B cell (primary cell): ENCODE results near the gene SAPCD2. TPM values are rescaled to one million over a fixed set of nuclear protein-coding genes. Genes with fewer than 3 reads are reported as not detected.

ENCODE experiments used
- ATAC-seq: fragments of 200-7000 bp; cut with Tn5 transposase; one replicate; pipeline ENCODE4 v1.10.0; 2021; ENCODE audit warnings: low read depth, mild to moderate bottlenecking, moderate number of reproducible peaks, moderate library complexity
- CTCF ChIA-PET: fragments of 350-600 bp; sonication (Branson Sonifier 250); formaldehyde crosslinking; loops from one replicate; lab custom pipeline; 2021; ENCODE audit warnings: antibody characterized with exemption, inconsistent platforms; lab: Charles Lee
- POLR2A ChIA-PET: fragments of 350-600 bp; sonication (Branson Sonifier 250); formaldehyde crosslinking; loops from one replicate; lab custom pipeline; 2021; ENCODE audit warnings: antibody characterized with exemption; lab: Charles Lee
- DNase-seq: peaks from one replicate; pipeline ENCODE4 v3.0.0; 2013
- H2AFZ ChIP-seq: 2 replicates; pipeline ENCODE4 v1.6.1; 2012; ENCODE audit warnings: mild to moderate bottlenecking, low read depth, low read length; ENCODE audit not compliant: insufficient read depth, poor library complexity, severe bottlenecking
- H3K27ac ChIP-seq, 2 donors: 1 replicate in 1 of 2; 2 replicates in 1 of 2; pipeline ENCODE4 v1.5.1; 2012 to 2013; ENCODE audit warnings: low read length in 2 of 2, mild to moderate bottlenecking in 2 of 2, moderate library complexity in 1 of 2
- H3K27me3 ChIP-seq, 4 experiments: fragments of 200-600 bp in 1 of 4; sonication (generic) in 1 of 4; replicated peaks in 1 of 4; 1 replicate in 2 of 4; 2 replicates in 2 of 4; pipeline versions ENCODE4 v1.6.1 to v1.7.0; 2013 to 2016; ENCODE audit warnings: low read length in 3 of 4, mild to moderate bottlenecking in 2 of 4, mixed read lengths in 1 of 4, moderate library complexity in 1 of 4; ENCODE audit not compliant: insufficient read depth in 4 of 4, control insufficient read depth in 3 of 4; ENCODE audit errors: control extremely low read depth in 1 of 4
- H3K36me3 ChIP-seq, 2 experiments: replicated peaks in 1 of 2; 1 replicate in 1 of 2; 2 replicates in 1 of 2; pipeline versions ENCODE4 v1.6.1 to v1.7.1; 2013; ENCODE audit warnings: low read length in 1 of 2; ENCODE audit not compliant: insufficient read depth in 2 of 2, control insufficient read depth in 1 of 2; ENCODE audit errors: control extremely low read depth in 1 of 2, extremely low read depth in 1 of 2
- H3K4me1 ChIP-seq, 2 donors: fragments of 200-600 bp in 1 of 2; sonication (generic) in 1 of 2; 1 replicate in 1 of 2; 2 replicates in 1 of 2; pipeline versions ENCODE4 v1.5.1 to v1.6.1; 2013 to 2017; ENCODE audit warnings: low read length in 2 of 2; ENCODE audit not compliant: control insufficient read depth in 2 of 2, insufficient read depth in 2 of 2
- H3K4me2 ChIP-seq: replicated peaks from 2 replicates; pipeline ENCODE3; 2012; ENCODE audit warnings: mild to moderate bottlenecking, low read depth, low read length; ENCODE audit not compliant: poor library complexity, severe bottlenecking
- H3K4me3 ChIP-seq, 5 experiments: fragments of 200-600 bp in 1 of 5; sonication (generic) in 1 of 5; 1 replicate in 3 of 5; 2 replicates in 2 of 5; pipeline versions ENCODE4 v1.5.1 to v1.7.0; 2011 to 2016; ENCODE audit warnings: low read length in 4 of 5, mild to moderate bottlenecking in 4 of 5, low read depth in 2 of 5, control low read depth in 1 of 5, moderate library complexity in 1 of 5; ENCODE audit not compliant: insufficient read depth in 1 of 5; ENCODE audit errors: control extremely low read depth in 1 of 5, extremely low read depth in 1 of 5
- H3K79me2 ChIP-seq: fragments of 200-600 bp; sonication (generic); one replicate; pipeline ENCODE4 v1.6.0; 2016; ENCODE audit warnings: low read length; ENCODE audit not compliant: control insufficient read depth, insufficient read depth
- H3K9ac ChIP-seq: fragments of 200-600 bp; sonication (generic); 2 replicates; pipeline ENCODE4 v1.6.1; 2017; ENCODE audit warnings: mild to moderate bottlenecking, low read length, moderate library complexity
- H3K9me3 ChIP-seq, 3 donors: one replicate each; pipeline versions ENCODE4 v1.6.1 to v1.7.1; 2013; ENCODE audit warnings: low read length in 2 of 3; ENCODE audit not compliant: control insufficient read depth in 2 of 3, insufficient read depth in 1 of 3; ENCODE audit errors: control extremely low read depth in 1 of 3
- H4K20me1 ChIP-seq: 2 replicates; pipeline ENCODE4 v1.6.0; 2012; ENCODE audit warnings: mild to moderate bottlenecking, low read length; ENCODE audit not compliant: insufficient read depth, control insufficient read depth, poor library complexity, severe bottlenecking
- H3K27ac Mint-ChIP-seq: one replicate; pipeline ENCODE4 v1.8.0; 2021; ENCODE audit warnings: mixed read lengths
- H3K27me3 Mint-ChIP-seq: one replicate; pipeline ENCODE4 v1.8.0; 2021; ENCODE audit warnings: mixed read lengths
- H3K4me1 Mint-ChIP-seq: one replicate; pipeline ENCODE4 v1.8.0; 2021; ENCODE audit warnings: mixed read lengths
- H3K4me3 Mint-ChIP-seq: one replicate; pipeline ENCODE4 v1.8.0; 2021; ENCODE audit warnings: mixed read lengths
- H3K9me3 Mint-ChIP-seq: one replicate; pipeline ENCODE4 v1.8.0; 2022; ENCODE audit warnings: mixed read lengths; ENCODE audit not compliant: insufficient read depth
- EZH2 ChIP-seq: IDR thresholded peaks from 2 replicates; pipeline ENCODE4 v1.6.1; 2012; ENCODE audit warnings: borderline replicate concordance, low read depth, mild to moderate bottlenecking, moderate library complexity, low read length; ENCODE audit not compliant: insufficient read depth, poor library complexity, severe bottlenecking
- WGBS: methylation state at CpG from one replicate; pipeline ENCODE4 v1.1.5; 2013; ENCODE audit warnings: missing lambda C conversion rate; ENCODE audit not compliant: insufficient coverage; 5-methylcytosine and 5-hydroxymethylcytosine counted together
- intact Hi-C: fragments of 100-400 bp; cut with micrococcal nuclease; formaldehyde crosslinking; loops from one replicate; pipeline ENCODE4 v1.10.0; 2022
- polyA plus RNA-seq: library from polyadenylated mRNA; depleted of rRNA; stranded (reverse); fragments of >200 nt; gene quantifications from 2 replicates; pipeline ENCODE4 v1.2.3, GENCODE V29; 2012
- total RNA-seq, 2 donors: library from RNA; stranded (reverse); fragments of 120-200 nt in 1 of 2; gene quantifications; 1 replicate in 1 of 2; 2 replicates in 1 of 2; pipeline versions ENCODE4 v1.2.3 to v1.2.4, GENCODE V29; 2013 to 2022
- TF ChIP-seq, protein P1 (sequence below): fragments of 200-600 bp; IDR thresholded peaks from one replicate; pipeline ENCODE4 v1.8.0; 2022; ENCODE audit warnings: antibody characterized with exemption, mild to moderate bottlenecking

SAPCD2 gene
- total and polyA plus RNA-seq, 2 donors (not counting 1 experiment from before 2014, with no cell fraction given): 0.39 to 0.69 TPM

DNA sequence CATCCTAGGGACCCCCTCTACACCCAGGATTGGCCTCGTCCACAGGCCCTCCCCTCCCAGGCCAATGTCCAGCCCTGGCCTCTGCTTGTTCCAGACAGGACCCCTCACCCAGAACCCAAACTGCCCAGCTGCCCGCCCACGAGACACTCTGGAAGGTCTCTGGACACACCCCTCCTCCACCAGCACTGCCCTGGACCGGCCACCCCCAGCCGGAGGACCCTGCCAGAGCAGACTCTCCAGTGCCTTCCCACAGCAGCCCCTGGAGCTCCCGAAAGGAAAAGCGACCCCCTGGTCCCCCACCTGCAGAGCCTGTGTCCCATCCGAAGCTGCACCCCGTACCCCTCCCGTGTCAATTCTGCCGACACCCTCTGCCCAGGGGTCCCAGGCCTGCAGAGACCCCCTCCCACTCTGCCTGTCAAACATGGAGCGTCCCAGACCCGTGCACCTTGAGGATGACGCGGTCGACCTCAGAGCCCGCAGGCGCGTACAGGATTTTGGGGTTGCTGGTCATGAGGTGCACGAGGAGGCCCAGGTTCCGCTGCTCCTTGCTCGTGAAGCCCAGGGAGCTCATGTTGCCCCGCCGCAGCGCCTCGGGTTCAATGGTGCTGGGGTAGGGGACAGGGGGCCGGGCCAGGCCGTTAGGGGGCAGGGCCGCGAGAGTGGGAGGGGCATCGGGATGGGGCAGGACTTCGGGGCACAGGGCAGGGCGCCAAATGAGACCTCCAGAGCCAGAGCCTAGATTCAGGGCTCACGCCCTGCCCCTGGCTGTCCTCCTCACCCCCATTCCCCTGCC, 50.3 kb downstream of the SAPCD2 start:
- H3K27ac ChIP-seq: no peak overlapping the region
- POLR2A ChIA-PET: interaction anchor here (1.0 kb wide), 1 partner anchor 10 kb away, joined by 3 read pairs; no protein-coding TSS in a partner anchor
- CTCF ChIA-PET: interaction anchor here (1.4 to 2.1 kb wide), 3 partner anchors 9 to 27 kb away, joined by 5 to 6 read pairs (median 5); no protein-coding TSS in a partner anchor
- 97% methylated on average over 34 of the region's 34 CpGs for WGBS
- H3K79me2 ChIP-seq: no peaks in the 10 kb centered on the region
- H3K9ac ChIP-seq: no peak overlapping the region
- Mint-ChIP-seq H3K4me1 (no peaks in the 10 kb centered on the region), H3K4me3 (no peak overlapping the region), H3K9me3 (no peaks in the 10 kb centered on the region), H3K27me3 (no peaks in the 10 kb centered on the region), H3K27ac (no peak overlapping the region)
- H3K36me3 ChIP-seq: peaks cover 0 to 5% of the 10 kb centered on the region in 2 experiments
- DNase-seq (no peak), ATAC-seq (no peak)
- no peak overlapping the region for H3K4me2 ChIP-seq
- no peaks in the 10 kb centered on the region for H3K27me3 ChIP-seq
- H2AFZ ChIP-seq: no peak overlapping the region
- TF ChIP-seq EZH2: no peak
- TF ChIP-seq, protein P1, sequence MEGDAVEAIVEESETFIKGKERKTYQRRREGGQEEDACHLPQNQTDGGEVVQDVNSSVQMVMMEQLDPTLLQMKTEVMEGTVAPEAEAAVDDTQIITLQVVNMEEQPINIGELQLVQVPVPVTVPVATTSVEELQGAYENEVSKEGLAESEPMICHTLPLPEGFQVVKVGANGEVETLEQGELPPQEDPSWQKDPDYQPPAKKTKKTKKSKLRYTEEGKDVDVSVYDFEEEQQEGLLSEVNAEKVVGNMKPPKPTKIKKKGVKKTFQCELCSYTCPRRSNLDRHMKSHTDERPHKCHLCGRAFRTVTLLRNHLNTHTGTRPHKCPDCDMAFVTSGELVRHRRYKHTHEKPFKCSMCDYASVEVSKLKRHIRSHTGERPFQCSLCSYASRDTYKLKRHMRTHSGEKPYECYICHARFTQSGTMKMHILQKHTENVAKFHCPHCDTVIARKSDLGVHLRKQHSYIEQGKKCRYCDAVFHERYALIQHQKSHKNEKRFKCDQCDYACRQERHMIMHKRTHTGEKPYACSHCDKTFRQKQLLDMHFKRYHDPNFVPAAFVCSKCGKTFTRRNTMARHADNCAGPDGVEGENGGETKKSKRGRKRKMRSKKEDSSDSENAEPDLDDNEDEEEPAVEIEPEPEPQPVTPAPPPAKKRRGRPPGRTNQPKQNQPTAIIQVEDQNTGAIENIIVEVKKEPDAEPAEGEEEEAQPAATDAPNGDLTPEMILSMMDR: no peak
- intact Hi-C loops: no loop called here
- peaks cover 0 to 9% (median 0%) of the 10 kb centered on the region in 3 donors for H3K9me3 ChIP-seq
- no peaks in the 10 kb centered on the region for H3K4me1 ChIP-seq
- no peaks in the 10 kb centered on the region for H4K20me1 ChIP-seq
- no peak overlapping the region for H3K4me3 ChIP-seq
